Superior temporal gyrus (tissue), 1 donor: ENCODE data around the gene CCDC141.

Experiments
- DNase-seq: peaks from one replicate; pipeline ENCODE4 v3.0.0-alpha.2; 2016; ENCODE audit errors: extremely low spot score

Gene CCDC141

GRCh38 chr2:178871536-178871935 is 178.4 kb downstream of the CCDC141 start:
- DNase-seq, result no peak

GRCh38 chr2:178870703-178871102 is 179.2 kb downstream of the CCDC141 start:
- no peak for DNase-seq

GRCh38 chr2:178865999-178866398 is 183.9 kb downstream of the CCDC141 start:
- no peak for DNase-seq

GRCh38 chr2:178865146-178865936 is 184.6 kb downstream of the CCDC141 start:
- DNase-seq, result no peak

GRCh38 chr2:178863856-178864620 is 185.9 kb downstream of the CCDC141 start:
- DNase-seq, result no peak

- no peak for DNase-seq
Observed at GRCh38 chr2:178863130-178863855, 186.6 kb downstream of the CCDC141 start.

GRCh38 chr2:178860551-178860950 is 189.4 kb downstream of the CCDC141 start:
- no peak for DNase-seq

GRCh38 chr2:178859730-178860129 is 190.2 kb downstream of the CCDC141 start:
- peak; percentile 74 for DNase-seq

GRCh38 chr2:178858896-178859625 is 190.9 kb downstream of the CCDC141 start:
- DNase-seq, result no peak

GRCh38 chr2:178855151-178855550 is 194.8 kb downstream of the CCDC141 start:
- DNase-seq, result no peak

- no peak for DNase-seq
Observed at GRCh38 chr2:178848335-178848734, 201.6 kb downstream of the CCDC141 start.

- no peak for DNase-seq
Observed at GRCh38 chr2:178846458-178846802, 203.5 kb downstream of the CCDC141 start.

- DNase-seq, result no peak
Observed at GRCh38 chr2:178845566-178846457, 204.1 kb downstream of the CCDC141 start.

- DNase-seq, result peak; percentile 58
Observed at GRCh38 chr2:178844701-178845100, 205.2 kb downstream of the CCDC141 start.

GRCh38 chr2:178844269-178844668 is 205.7 kb downstream of the CCDC141 start:
- no peak for DNase-seq

- DNase-seq, result no peak
Observed at GRCh38 chr2:178843697-178844096, 206.2 kb downstream of the CCDC141 start.

GRCh38 chr2:178836807-178837206 is 213.1 kb downstream of the CCDC141 start:
- DNase-seq, result no peak

GRCh38 chr2:178834086-178834485 is 215.9 kb downstream of the CCDC141 start:
- DNase-seq, result no peak

- DNase-seq, result no peak
Observed at GRCh38 chr2:178833382-178833781, 216.6 kb downstream of the CCDC141 start.

GRCh38 chr2:178830451-178830850 is 219.5 kb downstream of the CCDC141 start:
- DNase-seq, result no peak

GRCh38 chr2:178829981-178830380 is 220.0 kb downstream of the CCDC141 start:
- no peak for DNase-seq
